Right lobe of liver (tissue), 4 donors: ENCODE data around the gene ZMIZ1.

Experiments
- POLR2A ChIP-seq: fragments of 450-650 bp; IDR thresholded peaks from one replicate; pipeline ENCODE4 v1.6.1; 2017; ENCODE audit warnings: antibody characterized with exemption, mild to moderate bottlenecking
- TF ChIP-seq, protein P1 (sequence below), 4 donors: fragments of 200-600 bp in 3 of 4; fragments of 450-650 bp in 1 of 4; IDR thresholded peaks; one replicate each; pipeline versions ENCODE4 v1.5.1 to v1.8.0; 2016 to 2022; ENCODE audit warnings: antibody characterized with exemption in 4 of 4, mild to moderate bottlenecking in 2 of 4
- donor health status: DM: no; HTN: no; CAD: no.
- donor health status: DM: no; HTN: no; CAD: no.
- donor health status: DM: no; HTN: yes; CAD: no.

DNA sequence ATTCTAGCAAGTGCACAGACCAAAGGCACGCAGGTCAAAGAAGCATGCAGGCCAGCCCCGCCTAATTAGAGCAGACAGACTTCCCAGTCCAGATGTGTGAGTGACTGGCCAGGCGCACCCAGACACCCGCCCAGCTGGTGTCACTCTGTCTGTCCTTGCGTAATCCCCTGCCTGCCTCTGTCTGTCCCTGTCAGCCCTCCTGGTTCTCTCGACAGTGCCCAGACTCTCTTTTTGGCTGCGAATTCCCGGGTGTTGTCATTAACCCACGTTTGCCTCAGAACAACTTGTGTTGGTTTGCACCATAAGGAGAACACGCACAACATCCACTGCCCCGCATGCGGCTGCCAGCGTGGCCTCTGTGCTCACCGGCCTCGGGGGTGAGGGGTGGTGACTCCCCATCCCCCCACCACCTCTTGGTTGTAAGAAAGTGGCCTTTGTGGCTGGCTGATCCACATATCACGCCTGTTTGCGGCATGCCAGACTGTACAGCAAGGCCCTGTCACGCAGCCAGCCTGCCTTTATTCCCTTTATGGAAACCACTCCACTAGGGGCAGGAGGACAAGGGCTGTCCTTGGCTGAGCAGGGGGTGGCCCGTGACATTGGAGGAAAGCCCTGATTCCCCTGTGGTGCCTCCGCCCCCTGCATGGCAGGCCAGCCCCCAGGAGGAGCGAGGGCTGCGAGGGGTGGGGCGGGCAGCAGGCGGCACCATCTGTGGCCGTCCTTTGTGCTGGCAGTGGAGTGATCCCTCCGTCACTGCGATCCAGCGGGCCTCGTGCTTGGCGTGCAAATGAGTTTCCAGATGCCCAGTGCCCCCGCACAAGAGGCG, 205.7 kb downstream of the ZMIZ1 start:
- TF ChIP-seq, protein P1, sequence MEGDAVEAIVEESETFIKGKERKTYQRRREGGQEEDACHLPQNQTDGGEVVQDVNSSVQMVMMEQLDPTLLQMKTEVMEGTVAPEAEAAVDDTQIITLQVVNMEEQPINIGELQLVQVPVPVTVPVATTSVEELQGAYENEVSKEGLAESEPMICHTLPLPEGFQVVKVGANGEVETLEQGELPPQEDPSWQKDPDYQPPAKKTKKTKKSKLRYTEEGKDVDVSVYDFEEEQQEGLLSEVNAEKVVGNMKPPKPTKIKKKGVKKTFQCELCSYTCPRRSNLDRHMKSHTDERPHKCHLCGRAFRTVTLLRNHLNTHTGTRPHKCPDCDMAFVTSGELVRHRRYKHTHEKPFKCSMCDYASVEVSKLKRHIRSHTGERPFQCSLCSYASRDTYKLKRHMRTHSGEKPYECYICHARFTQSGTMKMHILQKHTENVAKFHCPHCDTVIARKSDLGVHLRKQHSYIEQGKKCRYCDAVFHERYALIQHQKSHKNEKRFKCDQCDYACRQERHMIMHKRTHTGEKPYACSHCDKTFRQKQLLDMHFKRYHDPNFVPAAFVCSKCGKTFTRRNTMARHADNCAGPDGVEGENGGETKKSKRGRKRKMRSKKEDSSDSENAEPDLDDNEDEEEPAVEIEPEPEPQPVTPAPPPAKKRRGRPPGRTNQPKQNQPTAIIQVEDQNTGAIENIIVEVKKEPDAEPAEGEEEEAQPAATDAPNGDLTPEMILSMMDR (IDR thresholded peaks at IDR 0.05), result no peak
- TF ChIP-seq POLR2A, result no peak
